ENCODE measurements around the gene ADK. TPM values are rescaled to one million over a fixed set of nuclear protein-coding genes. Genes with fewer than 3 reads are reported as not detected.

The ADK gene
- total and polyA plus RNA-seq, 2 of the 13 experiments (the other 11 are each of a cell fraction or from before 2014, with no cell fraction given) = 48.6 to 79.1 TPM

DNA sequence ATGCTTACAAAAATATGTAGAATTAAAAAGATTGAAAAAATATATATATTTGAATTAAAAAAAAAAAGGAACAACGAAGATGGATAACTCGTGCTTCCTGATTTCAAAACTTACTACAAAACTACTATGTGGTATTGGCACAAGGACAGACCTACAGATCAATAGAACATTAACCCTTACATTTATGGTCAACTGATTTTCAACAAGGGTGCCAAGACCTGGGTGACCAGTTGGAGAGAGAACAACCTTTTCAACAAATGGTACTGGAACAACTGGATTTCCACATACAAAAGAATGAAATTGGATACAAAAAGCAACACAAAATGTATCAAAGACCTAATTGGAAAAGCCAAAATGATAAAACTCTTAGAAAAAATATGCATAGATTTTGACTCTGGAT is 10.5 kb upstream of the ADK start (continued):
- TF ChIP-seq, protein P1, sequence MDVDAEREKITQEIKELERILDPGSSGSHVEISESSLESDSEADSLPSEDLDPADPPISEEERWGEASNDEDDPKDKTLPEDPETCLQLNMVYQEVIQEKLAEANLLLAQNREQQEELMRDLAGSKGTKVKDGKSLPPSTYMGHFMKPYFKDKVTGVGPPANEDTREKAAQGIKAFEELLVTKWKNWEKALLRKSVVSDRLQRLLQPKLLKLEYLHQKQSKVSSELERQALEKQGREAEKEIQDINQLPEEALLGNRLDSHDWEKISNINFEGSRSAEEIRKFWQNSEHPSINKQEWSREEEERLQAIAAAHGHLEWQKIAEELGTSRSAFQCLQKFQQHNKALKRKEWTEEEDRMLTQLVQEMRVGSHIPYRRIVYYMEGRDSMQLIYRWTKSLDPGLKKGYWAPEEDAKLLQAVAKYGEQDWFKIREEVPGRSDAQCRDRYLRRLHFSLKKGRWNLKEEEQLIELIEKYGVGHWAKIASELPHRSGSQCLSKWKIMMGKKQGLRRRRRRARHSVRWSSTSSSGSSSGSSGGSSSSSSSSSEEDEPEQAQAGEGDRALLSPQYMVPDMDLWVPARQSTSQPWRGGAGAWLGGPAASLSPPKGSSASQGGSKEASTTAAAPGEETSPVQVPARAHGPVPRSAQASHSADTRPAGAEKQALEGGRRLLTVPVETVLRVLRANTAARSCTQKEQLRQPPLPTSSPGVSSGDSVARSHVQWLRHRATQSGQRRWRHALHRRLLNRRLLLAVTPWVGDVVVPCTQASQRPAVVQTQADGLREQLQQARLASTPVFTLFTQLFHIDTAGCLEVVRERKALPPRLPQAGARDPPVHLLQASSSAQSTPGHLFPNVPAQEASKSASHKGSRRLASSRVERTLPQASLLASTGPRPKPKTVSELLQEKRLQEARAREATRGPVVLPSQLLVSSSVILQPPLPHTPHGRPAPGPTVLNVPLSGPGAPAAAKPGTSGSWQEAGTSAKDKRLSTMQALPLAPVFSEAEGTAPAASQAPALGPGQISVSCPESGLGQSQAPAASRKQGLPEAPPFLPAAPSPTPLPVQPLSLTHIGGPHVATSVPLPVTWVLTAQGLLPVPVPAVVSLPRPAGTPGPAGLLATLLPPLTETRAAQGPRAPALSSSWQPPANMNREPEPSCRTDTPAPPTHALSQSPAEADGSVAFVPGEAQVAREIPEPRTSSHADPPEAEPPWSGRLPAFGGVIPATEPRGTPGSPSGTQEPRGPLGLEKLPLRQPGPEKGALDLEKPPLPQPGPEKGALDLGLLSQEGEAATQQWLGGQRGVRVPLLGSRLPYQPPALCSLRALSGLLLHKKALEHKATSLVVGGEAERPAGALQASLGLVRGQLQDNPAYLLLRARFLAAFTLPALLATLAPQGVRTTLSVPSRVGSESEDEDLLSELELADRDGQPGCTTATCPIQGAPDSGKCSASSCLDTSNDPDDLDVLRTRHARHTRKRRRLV (CRISPR knock-in tag; IDR thresholded peaks at IDR 0.05) = no peak
- TF ChIP-seq ZNF275 (CRISPR knock-in tag; IDR thresholded peaks at IDR 0.05; ENCODE audit: borderline replicate concordance) (no peak), RFX5 (IDR thresholded peaks at IDR 0.05; ENCODE audit: low read depth, low read length) (no peak), KAT7 (CRISPR knock-in tag; IDR thresholded peaks at IDR 0.05; ENCODE audit: borderline replicate concordance) (no peak), ZNF24 (IDR thresholded peaks at IDR 0.05) (no peak), MAFG (CRISPR knock-in tag; IDR thresholded peaks at IDR 0.05) (no peak), ZNF101 (CRISPR knock-in tag; IDR thresholded peaks at IDR 0.05; ENCODE audit: borderline replicate concordance, low read depth) (no peak), SMAD1 (CRISPR knock-in tag; IDR thresholded peaks at IDR 0.05; ENCODE audit: borderline replicate concordance, low read depth) (no peak)
- TF ChIP-seq, protein P2, sequence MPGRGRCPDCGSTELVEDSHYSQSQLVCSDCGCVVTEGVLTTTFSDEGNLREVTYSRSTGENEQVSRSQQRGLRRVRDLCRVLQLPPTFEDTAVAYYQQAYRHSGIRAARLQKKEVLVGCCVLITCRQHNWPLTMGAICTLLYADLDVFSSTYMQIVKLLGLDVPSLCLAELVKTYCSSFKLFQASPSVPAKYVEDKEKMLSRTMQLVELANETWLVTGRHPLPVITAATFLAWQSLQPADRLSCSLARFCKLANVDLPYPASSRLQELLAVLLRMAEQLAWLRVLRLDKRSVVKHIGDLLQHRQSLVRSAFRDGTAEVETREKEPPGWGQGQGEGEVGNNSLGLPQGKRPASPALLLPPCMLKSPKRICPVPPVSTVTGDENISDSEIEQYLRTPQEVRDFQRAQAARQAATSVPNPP (CRISPR knock-in tag; IDR thresholded peaks at IDR 0.05) = no peak
